Activated naive CD8-positive, alpha-beta T cell treated with anti-CD3 and anti-CD28 coated beads for 36 hours (primary cell): ENCODE data around the gene PPFIA2. TPM values are rescaled to one million over a fixed set of nuclear protein-coding genes. Genes with fewer than 3 reads are reported as not detected.
"Not testable (repeated sequence)": the region's sequence is repeated elsewhere in the genome, so short reads cannot be mapped to it uniquely, and the experiment has no call there.

Source experiments
- DNase-seq: peaks from one replicate; pipeline ENCODE4 v3.0.0; 2021
- H3K27ac Mint-ChIP-seq: one replicate; pipeline ENCODE4 v1.8.0; 2022; ENCODE audit warnings: mild to moderate bottlenecking, moderate library complexity, mixed read lengths
- H3K27me3 Mint-ChIP-seq: one replicate; pipeline ENCODE4 v1.8.0; 2022; ENCODE audit warnings: mild to moderate bottlenecking, mixed read lengths
- H3K36me3 Mint-ChIP-seq: one replicate; pipeline ENCODE4 v1.8.0; 2021; ENCODE audit warnings: mild to moderate bottlenecking, mixed read lengths
- H3K4me1 Mint-ChIP-seq: one replicate; pipeline ENCODE4 v1.8.0; 2021; ENCODE audit warnings: mixed read lengths
- H3K4me3 Mint-ChIP-seq: one replicate; pipeline ENCODE4 v1.8.0; 2022; ENCODE audit warnings: mild to moderate bottlenecking, moderate library complexity, mixed read lengths
- H3K9me3 Mint-ChIP-seq: one replicate; pipeline ENCODE4 v1.8.0; 2022; ENCODE audit warnings: mixed read lengths
- total RNA-seq, 2 experiments: library from RNA; stranded (reverse); gene quantifications; one replicate each; pipeline ENCODE4 v1.2.3, GENCODE V29; 2021

PPFIA2 gene
- total RNA-seq, 2 experiments from 2014 or later: 0.41 to 0.42 TPM

GRCh38 chr12:81718616-81719015 is 40.5 kb downstream of the PPFIA2 start:
- H3K36me3 Mint-ChIP-seq: no peaks in the 10 kb centered on the region
- no peak for DNase-seq
- peaks cover 9% of the 10 kb centered on the region for H3K27me3 Mint-ChIP-seq
- H3K4me1 Mint-ChIP-seq: no peaks in the 10 kb centered on the region
- no peak overlapping the region for H3K27ac Mint-ChIP-seq
- H3K4me3 Mint-ChIP-seq: no peak overlapping the region
- H3K9me3 Mint-ChIP-seq: no peaks in the 10 kb centered on the region

DNA sequence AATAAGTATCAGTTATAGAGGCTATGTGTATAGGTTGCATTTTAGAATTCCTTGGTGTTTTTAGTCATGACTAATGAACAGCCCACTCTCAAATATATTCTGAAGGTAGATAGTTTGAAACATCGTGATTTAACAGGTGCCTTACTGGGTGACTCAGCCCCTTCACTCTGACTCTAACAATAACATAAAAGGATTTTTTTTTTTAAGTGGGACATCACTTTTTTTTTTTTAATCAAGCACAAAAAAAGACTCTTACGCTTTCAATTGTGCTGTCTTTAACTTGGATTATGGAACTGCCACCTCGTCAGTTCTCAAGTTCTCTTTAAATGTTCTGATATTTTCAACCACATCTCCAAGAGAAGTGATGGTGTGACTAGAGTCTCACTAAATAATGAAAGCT is 46.6 kb downstream of the PPFIA2 start:
- Mint-ChIP-seq H3K4me3 (no peak overlapping the region), H3K27ac (no peak overlapping the region), H3K9me3 (no peaks in the 10 kb centered on the region)

DNA sequence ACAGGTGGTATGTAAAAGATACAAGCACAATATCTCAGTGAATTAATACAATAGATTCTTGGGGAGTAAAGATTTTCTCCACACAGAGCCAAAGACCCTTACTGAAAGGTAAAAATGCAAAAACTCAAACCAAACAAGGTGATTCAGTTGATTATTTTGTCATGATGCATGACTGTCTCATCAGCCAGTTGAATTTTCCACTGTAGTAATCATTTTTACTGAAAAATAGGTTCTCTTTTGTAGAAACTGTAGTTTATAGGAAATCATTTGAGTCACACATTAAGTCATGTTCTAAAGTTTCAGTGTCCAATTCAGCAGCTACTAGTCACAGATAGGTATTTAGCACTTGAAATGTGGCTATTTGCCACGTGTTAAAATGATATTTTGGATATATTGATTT is 53.6 kb downstream of the PPFIA2 start:
- Mint-ChIP-seq H3K4me1 (no peaks in the 10 kb centered on the region), H3K36me3 (no peaks in the 10 kb centered on the region), H3K4me3 (no peak overlapping the region), H3K27ac (no peak overlapping the region), H3K27me3 (peaks cover 5% of the 10 kb centered on the region), H3K9me3 (no peaks in the 10 kb centered on the region)
- no peak for DNase-seq

More for the DNA sequence above, 46.6 kb downstream of the PPFIA2 start:
- Mint-ChIP-seq H3K4me1 (no peaks in the 10 kb centered on the region), H3K27me3 (peaks cover 5% of the 10 kb centered on the region), H3K36me3 (no peaks in the 10 kb centered on the region)
- no peak for DNase-seq

- Mint-ChIP-seq H3K36me3 (no peaks in the 10 kb centered on the region), H3K4me1 (no peaks in the 10 kb centered on the region), H3K4me3 (no peak overlapping the region), H3K27me3 (peaks cover 5% of the 10 kb centered on the region), H3K9me3 (no peaks in the 10 kb centered on the region), H3K27ac (no peak overlapping the region)
- no peak for DNase-seq
Measured at GRCh38 chr12:81699551-81699950, 59.6 kb downstream of the PPFIA2 start.

DNA sequence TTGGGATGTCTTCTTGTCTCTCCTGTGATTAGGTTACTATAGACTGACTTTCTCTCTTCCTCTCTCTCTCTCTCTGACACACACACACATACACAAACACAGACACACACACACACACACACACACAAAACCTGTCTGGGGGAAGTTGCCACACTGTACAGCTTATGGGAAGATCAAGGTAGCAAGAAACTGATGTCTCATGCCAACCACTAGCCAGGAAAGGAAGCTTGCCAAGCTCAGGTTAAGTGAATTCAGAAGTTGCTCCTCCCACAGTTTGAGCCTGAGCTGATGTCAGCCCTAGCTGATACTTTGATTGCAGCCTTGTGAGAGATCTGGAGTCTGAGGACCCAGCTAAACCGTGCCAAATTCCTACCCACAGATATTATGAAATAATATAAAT is 67.1 kb downstream of the PPFIA2 start:
- Mint-ChIP-seq H3K4me1 (no peaks in the 10 kb centered on the region), H3K4me3 (no peak overlapping the region), H3K27me3 (no peaks in the 10 kb centered on the region), H3K27ac (no peak overlapping the region), H3K9me3 (no peaks in the 10 kb centered on the region), H3K36me3 (no peaks in the 10 kb centered on the region)
- DNase-seq: no peak

GRCh38 chr12:81683881-81684280 is 75.3 kb downstream of the PPFIA2 start:
- no peaks in the 10 kb centered on the region for H3K36me3 Mint-ChIP-seq
- DNase-seq: no peak
- peaks cover 4% of the 10 kb centered on the region for H3K4me1 Mint-ChIP-seq
- no peaks in the 10 kb centered on the region for H3K9me3 Mint-ChIP-seq
- H3K4me3 Mint-ChIP-seq: no peak overlapping the region
- no peak overlapping the region for H3K27ac Mint-ChIP-seq
- peaks cover 18% of the 10 kb centered on the region for H3K27me3 Mint-ChIP-seq

DNA sequence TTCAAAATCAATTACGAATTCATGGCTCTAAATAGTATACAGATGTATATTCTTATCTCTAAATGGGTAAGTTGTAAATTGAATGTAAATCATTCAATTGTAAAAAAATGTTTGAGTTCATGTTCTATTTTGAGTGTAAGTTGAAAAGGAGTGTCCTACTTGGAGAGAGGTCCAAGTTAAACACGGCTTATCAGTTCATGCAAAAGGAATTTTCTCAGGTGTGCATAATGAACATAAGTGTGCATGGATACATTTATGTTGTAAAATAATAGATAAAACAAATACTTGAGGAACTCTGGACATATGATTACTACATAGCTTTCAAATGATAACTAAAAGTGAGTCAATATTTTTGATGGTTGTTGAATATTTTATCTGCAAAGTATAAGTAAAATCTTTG is 79.5 kb downstream of the PPFIA2 start:
- Mint-ChIP-seq H3K36me3 (no peaks in the 10 kb centered on the region), H3K9me3 (no peaks in the 10 kb centered on the region), H3K27ac (no peak overlapping the region), H3K4me1 (no peaks in the 10 kb centered on the region), H3K27me3 (peaks cover 8% of the 10 kb centered on the region), H3K4me3 (no peak overlapping the region)
- no peak for DNase-seq

GRCh38 chr12:81670759-81671158 is 88.4 kb downstream of the PPFIA2 start:
- no peak overlapping the region for H3K27ac Mint-ChIP-seq
- H3K4me1 Mint-ChIP-seq: peaks cover 10% of the 10 kb centered on the region
- H3K9me3 Mint-ChIP-seq: no peaks in the 10 kb centered on the region
- H3K36me3 Mint-ChIP-seq: no peaks in the 10 kb centered on the region
- peaks cover 12% of the 10 kb centered on the region for H3K27me3 Mint-ChIP-seq
- DNase-seq: no peak
- H3K4me3 Mint-ChIP-seq: no peak overlapping the region

GRCh38 chr12:81668475-81668874 is 90.7 kb downstream of the PPFIA2 start:
- H3K27ac Mint-ChIP-seq: peak overlapping the region; percentile 6
- peaks cover 1% of the 10 kb centered on the region for H3K9me3 Mint-ChIP-seq
- no peak overlapping the region for H3K4me3 Mint-ChIP-seq
- H3K27me3 Mint-ChIP-seq: peaks cover 12% of the 10 kb centered on the region
- no peaks in the 10 kb centered on the region for H3K36me3 Mint-ChIP-seq
- H3K4me1 Mint-ChIP-seq: peaks cover 10% of the 10 kb centered on the region
- peak; percentile 25 for DNase-seq

DNA sequence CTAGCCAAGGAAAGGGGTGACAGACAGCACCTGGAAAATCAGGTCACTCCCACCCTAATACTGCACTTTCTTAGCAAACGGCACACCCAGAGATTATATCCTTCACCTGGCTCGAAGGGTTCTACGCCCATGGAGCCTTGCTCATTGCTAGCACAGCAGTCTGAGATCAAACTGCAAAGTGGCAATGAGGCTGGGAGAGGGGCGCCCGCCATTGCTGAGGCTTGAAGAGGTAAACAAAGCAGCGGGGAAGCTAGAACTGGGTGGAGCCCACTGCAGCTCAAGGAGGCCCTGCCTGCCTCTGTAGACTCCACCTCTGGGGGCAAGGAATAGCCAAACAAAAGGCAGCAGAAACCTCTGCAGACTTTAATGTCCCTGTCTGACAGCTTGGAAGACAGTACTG is 99.8 kb downstream of the PPFIA2 start:
- not testable (repeated sequence) for H3K27ac Mint-ChIP-seq, H3K4me3 Mint-ChIP-seq, H3K4me1 Mint-ChIP-seq, DNase-seq, H3K27me3 Mint-ChIP-seq, H3K36me3 Mint-ChIP-seq, H3K9me3 Mint-ChIP-seq

- Mint-ChIP-seq H3K9me3 (no peaks in the 10 kb centered on the region), H3K36me3 (no peaks in the 10 kb centered on the region), H3K4me1 (no peaks in the 10 kb centered on the region), H3K27me3 (no peaks in the 10 kb centered on the region), H3K4me3 (no peak overlapping the region), H3K27ac (no peak overlapping the region)
- DNase-seq: no peak
Measured at GRCh38 chr12:81644503-81644902, 114.6 kb downstream of the PPFIA2 start.

DNA sequence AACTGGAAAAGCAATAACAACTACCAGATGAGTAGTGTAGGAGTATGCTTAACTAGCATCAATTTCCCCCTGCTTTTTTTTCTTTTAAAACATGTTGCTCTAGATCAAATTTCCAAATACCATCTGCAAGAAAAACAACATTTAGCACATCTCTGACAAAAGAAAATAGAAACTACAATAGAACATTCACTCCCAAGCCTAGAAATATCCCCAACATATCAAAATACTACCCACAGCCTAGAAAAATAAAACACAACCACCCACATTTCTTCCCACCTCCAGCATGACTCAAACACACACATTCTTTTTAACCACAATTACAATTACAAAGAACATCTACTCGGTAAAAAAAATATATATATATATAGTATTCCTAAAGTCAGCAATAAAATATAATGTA is 120.0 kb downstream of the PPFIA2 start:
- DNase-seq: no peak
- Mint-ChIP-seq H3K4me3 (no peak overlapping the region), H3K27me3 (peaks cover 10% of the 10 kb centered on the region), H3K9me3 (no peaks in the 10 kb centered on the region), H3K27ac (no peak overlapping the region), H3K36me3 (no peaks in the 10 kb centered on the region), H3K4me1 (no peaks in the 10 kb centered on the region)

- Mint-ChIP-seq H3K27ac (no peak overlapping the region), H3K9me3 (no peaks in the 10 kb centered on the region), H3K36me3 (no peaks in the 10 kb centered on the region), H3K4me3 (no peak overlapping the region), H3K27me3 (peaks cover 8% of the 10 kb centered on the region), H3K4me1 (no peaks in the 10 kb centered on the region)
- no peak for DNase-seq
Measured at GRCh38 chr12:81633127-81633526, 126.0 kb downstream of the PPFIA2 start.

- DNase-seq: no peak
- H3K36me3 Mint-ChIP-seq: no peaks in the 10 kb centered on the region
- no peak overlapping the region for H3K4me3 Mint-ChIP-seq
- no peaks in the 10 kb centered on the region for H3K9me3 Mint-ChIP-seq
- no peak overlapping the region for H3K27ac Mint-ChIP-seq
- peaks cover 4% of the 10 kb centered on the region for H3K27me3 Mint-ChIP-seq
- H3K4me1 Mint-ChIP-seq: no peaks in the 10 kb centered on the region
Measured at GRCh38 chr12:81627336-81628189, 131.6 kb downstream of the PPFIA2 start.

GRCh38 chr12:81626406-81626805 is 132.7 kb downstream of the PPFIA2 start:
- no peaks in the 10 kb centered on the region for H3K4me1 Mint-ChIP-seq
- DNase-seq: no peak
- peaks cover 4% of the 10 kb centered on the region for H3K27me3 Mint-ChIP-seq
- H3K4me3 Mint-ChIP-seq: no peak overlapping the region
- H3K27ac Mint-ChIP-seq: no peak overlapping the region
- H3K36me3 Mint-ChIP-seq: no peaks in the 10 kb centered on the region
- H3K9me3 Mint-ChIP-seq: no peaks in the 10 kb centered on the region

- DNase-seq: no peak
- Mint-ChIP-seq H3K4me3 (no peak overlapping the region), H3K9me3 (no peaks in the 10 kb centered on the region), H3K4me1 (no peaks in the 10 kb centered on the region), H3K27ac (no peak overlapping the region), H3K27me3 (no peaks in the 10 kb centered on the region), H3K36me3 (no peaks in the 10 kb centered on the region)
Measured at GRCh38 chr12:81617915-81618314, 141.2 kb downstream of the PPFIA2 start.
